Measurements from ENCODE around the gene FAM20C.

Gene FAM20C

GRCh38 chr7:261341-262250, 69.2 kb downstream of the FAM20C start:
- no peak for DNase-seq

- DNase-seq = no peak
These were observed 69.8 kb downstream of the FAM20C start for GRCh38 chr7:262251-262572.

- DNase-seq = peak; percentile 88
These were observed 70.4 kb downstream of the FAM20C start for GRCh38 chr7:262631-263311.

- peak; percentile 28 for DNase-seq
These were observed 71.3 kb downstream of the FAM20C start for GRCh38 chr7:263483-264351.

- DNase-seq = no peak
These were observed 72.3 kb downstream of the FAM20C start for GRCh38 chr7:264541-265191.

- no peak for DNase-seq
These were observed 73.0 kb downstream of the FAM20C start for GRCh38 chr7:265192-265997.

GRCh38 chr7:265998-266850, 73.9 kb downstream of the FAM20C start:
- no peak for DNase-seq

- DNase-seq = no peak
These were observed 74.8 kb downstream of the FAM20C start for GRCh38 chr7:266851-267840.

GRCh38 chr7:268991-269390, 76.6 kb downstream of the FAM20C start:
- DNase-seq = no peak

- no peak for DNase-seq
These were observed 77.3 kb downstream of the FAM20C start for GRCh38 chr7:269721-270120.

GRCh38 chr7:270351-270983, 78.1 kb downstream of the FAM20C start:
- DNase-seq = no peak

GRCh38 chr7:271266-272107, 79.1 kb downstream of the FAM20C start:
- no peak for DNase-seq

GRCh38 chr7:272108-272615, 79.8 kb downstream of the FAM20C start:
- DNase-seq = no peak

- no peak for DNase-seq
These were observed 80.3 kb downstream of the FAM20C start for GRCh38 chr7:272631-273030.

GRCh38 chr7:273327-273726, 81.0 kb downstream of the FAM20C start:
- no peak for DNase-seq

- DNase-seq = no peak
These were observed 81.9 kb downstream of the FAM20C start for GRCh38 chr7:274266-274665.

- DNase-seq = no peak
These were observed 84.0 kb downstream of the FAM20C start for GRCh38 chr7:276230-276835.

GRCh38 chr7:277228-277627, 84.9 kb downstream of the FAM20C start:
- DNase-seq = no peak

Measured in activated CD4-positive, alpha-beta T cell treated with anti-CD3 and anti-CD28 coated beads, Interleukin-10, Interleukin-2, amounts not matched to agents 100 ng/mL and 50 ng/mL, durations not matched to agents 16 hours and 8 hours (primary cell).